GM19238 (cell line): Measurements from ENCODE around the gene STARD7.
"Not testable (repeated sequence)": the region's sequence is repeated elsewhere in the genome, so short reads cannot be mapped to it uniquely, and the experiment has no call there.

Experiments used
- DNase-seq: peaks from one replicate; pipeline ENCODE4 v3.0.0; 2011; ENCODE audit warnings: low spot score; ENCODE audit not compliant: insufficient read length

The STARD7 gene

DNA sequence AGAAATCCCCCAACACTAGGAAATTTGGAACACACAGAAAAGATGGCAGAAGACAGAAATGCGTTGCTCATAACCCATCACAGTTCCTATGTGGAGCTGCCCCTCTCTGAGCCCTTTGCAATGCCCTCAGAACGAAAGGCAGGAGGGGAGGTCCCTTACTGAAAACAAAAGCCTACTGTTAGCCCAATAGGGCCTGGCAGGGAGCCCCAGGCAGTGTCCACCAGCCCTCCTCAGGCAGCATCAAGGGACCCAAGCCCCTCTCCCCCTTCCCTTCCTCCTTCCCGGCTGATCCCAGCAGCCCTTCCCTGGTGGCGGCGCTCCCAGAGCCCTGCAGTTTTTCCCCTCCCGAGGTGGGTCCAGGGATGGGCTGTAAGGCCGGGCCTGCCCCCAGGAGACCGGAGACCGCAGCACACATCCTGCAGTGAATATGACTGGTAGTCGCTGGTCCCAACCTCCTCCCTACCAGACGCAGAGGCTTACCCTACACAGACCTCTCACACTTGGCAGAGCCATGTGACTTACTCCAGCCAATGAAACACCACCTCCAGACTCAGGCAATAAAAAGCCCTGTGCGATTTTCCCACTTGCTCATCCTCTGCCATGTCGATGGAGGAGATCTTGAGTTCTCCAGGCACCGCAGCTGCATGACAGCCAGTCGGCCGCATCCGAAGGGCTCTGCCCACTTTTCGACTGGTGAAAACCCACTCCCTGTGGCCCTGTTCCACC is 44.0 kb downstream of the STARD7 start:
- peak; percentile 51 for DNase-seq

- peak; percentile 53 for DNase-seq
These were observed 44.7 kb downstream of the STARD7 start for GRCh38 chr2:96163768-96164429.

GRCh38 chr2:96163415-96163767 is 45.2 kb downstream of the STARD7 start:
- no peak for DNase-seq

DNA sequence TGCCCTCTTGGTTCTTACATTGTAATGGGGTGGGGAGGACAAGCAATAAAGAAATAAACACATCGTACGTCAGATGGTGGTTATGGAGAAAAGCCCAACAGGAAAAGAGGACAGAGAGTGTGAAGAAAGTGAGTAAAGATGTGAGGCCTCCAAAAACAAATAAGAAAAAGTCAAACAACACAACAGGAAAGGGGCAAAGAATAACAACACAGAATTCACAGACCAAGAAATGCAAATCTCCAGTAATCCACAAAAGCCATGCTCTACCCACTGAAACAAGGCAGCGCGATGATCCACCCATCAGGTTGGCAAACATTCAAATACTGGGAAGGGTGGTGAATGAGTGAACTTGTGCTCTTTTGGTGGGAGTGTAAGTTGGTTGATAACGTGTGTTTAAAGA is 46.7 kb downstream of the STARD7 start:
- DNase-seq = no peak

- not testable (repeated sequence) for DNase-seq
These were observed 48.3 kb downstream of the STARD7 start for GRCh38 chr2:96160366-96160765.

DNA sequence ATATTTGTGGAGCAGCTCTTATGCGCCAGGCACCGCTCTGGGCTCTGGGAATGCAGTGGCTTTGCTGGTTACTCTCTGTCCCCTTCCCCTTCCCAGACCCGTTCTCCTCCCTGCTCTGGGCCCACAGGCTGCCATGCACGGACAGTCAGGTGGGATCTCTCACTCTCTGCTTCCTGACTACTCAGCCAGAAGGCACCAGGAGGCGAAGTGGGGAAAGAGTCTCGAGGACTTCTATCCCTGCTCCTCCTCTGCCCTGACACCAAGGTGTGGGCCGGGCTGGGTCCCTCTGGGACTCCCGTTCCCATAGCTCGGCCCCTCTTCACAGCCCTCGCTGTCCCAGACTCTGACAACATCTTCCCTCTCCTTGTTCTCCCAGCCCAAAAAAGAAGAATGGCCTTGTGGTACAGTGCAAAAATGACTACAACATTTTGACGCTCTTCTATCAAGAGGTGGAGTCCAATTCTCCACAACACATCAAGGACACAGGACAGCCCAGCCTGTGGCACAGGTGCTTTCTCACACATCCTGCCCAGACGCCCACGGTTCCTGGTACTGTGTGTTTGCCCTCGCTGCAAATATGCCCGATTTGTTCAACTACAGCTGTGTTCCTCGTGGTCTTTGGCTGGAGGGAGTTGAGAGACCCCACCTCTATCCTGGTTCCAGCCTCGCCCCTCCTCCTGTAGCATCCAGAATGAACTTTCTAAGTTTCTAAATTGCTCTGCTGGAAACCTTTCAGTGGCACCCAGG is 49.4 kb downstream of the STARD7 start:
- no peak for DNase-seq

- no peak for DNase-seq
These were observed 50.1 kb downstream of the STARD7 start for GRCh38 chr2:96158554-96158940.

- peak; percentile 73 for DNase-seq
These were observed 50.7 kb downstream of the STARD7 start for GRCh38 chr2:96157649-96158553.

- peak; percentile 71 for DNase-seq
These were observed 51.5 kb downstream of the STARD7 start for GRCh38 chr2:96156926-96157648.

DNA sequence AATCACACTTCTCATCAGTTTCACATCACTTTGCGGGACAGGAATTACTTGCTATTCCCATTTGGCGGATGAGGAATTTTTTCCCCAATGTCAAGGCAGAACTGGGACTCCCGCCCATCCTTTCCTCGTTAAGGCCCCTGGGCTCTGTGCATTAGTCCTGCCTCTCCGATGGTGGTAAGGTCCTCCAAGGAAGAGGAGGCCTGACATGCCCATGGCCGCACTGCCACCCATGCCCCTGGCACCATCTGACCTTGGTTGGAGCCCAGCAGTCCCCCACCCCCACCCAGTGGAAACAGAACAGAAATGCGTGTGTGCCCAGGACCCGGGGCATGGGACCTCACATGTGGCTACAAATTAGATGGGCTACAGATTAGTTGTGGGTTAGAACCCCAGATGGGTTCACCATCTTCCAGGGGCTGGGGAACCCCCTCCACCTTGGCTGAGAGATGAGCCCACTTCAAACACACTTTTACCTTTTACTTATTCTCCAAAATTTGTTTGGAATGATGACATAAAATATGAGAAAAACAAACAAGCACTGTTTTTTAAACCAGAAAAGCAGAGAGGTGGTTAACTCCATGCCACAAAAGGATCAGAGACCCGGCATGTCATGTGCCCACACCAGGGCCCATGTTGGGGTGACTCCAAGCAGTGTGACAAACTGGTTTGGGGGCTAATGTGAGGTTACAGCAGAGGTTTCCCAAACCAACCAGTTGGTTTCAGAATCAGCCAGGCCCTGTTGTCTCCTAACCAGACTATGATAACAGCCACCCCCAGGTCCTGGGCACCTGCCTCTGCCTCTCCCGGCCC is 52.4 kb downstream of the STARD7 start:
- DNase-seq = no peak

GRCh38 chr2:96154506-96155380 is 53.9 kb downstream of the STARD7 start:
- DNase-seq = no peak

- DNase-seq = no peak
These were observed 54.6 kb downstream of the STARD7 start for GRCh38 chr2:96153991-96154431.

- no peak for DNase-seq
These were observed 55.3 kb downstream of the STARD7 start for GRCh38 chr2:96153291-96153713.

DNA sequence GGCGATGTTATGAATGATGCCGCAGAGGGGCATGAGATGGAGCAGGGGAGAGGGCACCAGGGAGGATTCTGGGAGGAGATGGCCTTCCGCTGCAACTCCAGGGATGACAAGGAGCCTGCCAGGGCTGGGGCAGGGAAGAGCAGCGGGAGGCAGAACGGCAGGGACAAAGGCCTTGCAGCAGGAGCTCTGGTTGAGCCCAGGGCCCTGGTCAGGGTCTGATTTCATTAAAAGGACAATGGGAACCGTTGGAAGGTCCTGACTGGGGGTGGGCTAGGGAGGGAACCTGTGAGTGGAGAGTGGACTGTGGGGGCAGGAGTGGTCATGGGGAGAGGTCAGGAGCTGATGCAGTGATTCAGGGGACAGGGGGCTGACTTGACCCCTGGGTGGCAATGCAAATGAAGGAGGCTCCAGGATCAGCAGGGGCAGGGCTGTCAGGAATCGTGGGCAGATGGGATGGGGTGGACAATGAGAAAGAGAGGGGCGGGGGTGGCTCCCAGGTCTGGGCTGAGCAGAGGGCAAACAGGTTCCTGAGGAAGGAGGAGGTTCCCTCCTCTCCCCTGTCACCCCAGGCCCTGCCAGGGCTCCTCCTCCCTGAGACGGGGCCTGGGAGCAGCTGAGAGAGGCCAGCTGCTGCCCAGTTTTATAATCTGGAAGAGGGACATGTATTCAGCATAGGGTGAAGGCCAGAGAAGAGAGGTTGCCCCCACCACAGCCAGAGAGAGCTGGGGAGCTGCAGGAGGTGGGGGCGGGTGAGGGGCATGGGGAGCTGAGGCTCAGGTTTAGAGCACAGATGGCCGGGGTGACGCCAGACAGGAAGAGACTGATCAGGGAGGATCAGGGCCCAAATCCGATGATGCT is 56.1 kb downstream of the STARD7 start:
- DNase-seq = no peak

- no peak for DNase-seq
These were observed 56.9 kb downstream of the STARD7 start for GRCh38 chr2:96151595-96152303.

- DNase-seq = no peak
These were observed 57.6 kb downstream of the STARD7 start for GRCh38 chr2:96150791-96151594.
